Natural killer cell (primary cell): ENCODE measurements around the gene JOSD1. TPM values are rescaled to one million over a fixed set of nuclear protein-coding genes. Genes with fewer than 3 reads are reported as not detected.

Experiments used
- ATAC-seq, 3 donors: fragments of 150-1000 bp in 2 of 3; fragments of 200-7000 bp in 1 of 3; cut with Tn5 transposase; 1 replicate in 1 of 3; 2 replicates in 2 of 3; pipeline ENCODE4 v1.10.0; 2021; ENCODE audit warnings: mild to moderate bottlenecking in 2 of 3, moderate library complexity in 2 of 3
- DNase-seq, 2 donors: peaks; one replicate each; pipeline versions ENCODE4 v3.0.0 to v3.0.0-alpha.2; 2013 to 2021; ENCODE audit warnings: mixed read lengths in 1 of 2
- H3K27ac ChIP-seq: one replicate; pipeline ENCODE4 v1.5.1; 2013; ENCODE audit warnings: mild to moderate bottlenecking, low read length
- H3K27me3 ChIP-seq: one replicate; pipeline ENCODE4 v1.6.1; 2013; ENCODE audit warnings: low read length; ENCODE audit not compliant: control insufficient read depth, insufficient read depth
- H3K36me3 ChIP-seq: one replicate; pipeline ENCODE4 v1.6.1; 2013; ENCODE audit warnings: low read length; ENCODE audit not compliant: control insufficient read depth, insufficient read depth
- H3K4me1 ChIP-seq: one replicate; pipeline ENCODE4 v1.6.1; 2013; ENCODE audit warnings: low read length; ENCODE audit not compliant: control insufficient read depth, insufficient read depth
- H3K4me3 ChIP-seq: one replicate; pipeline ENCODE4 v1.5.1; 2013; ENCODE audit warnings: low read length
- H3K9me3 ChIP-seq: one replicate; pipeline ENCODE4 v1.6.1; 2013; ENCODE audit warnings: low read length; ENCODE audit not compliant: control insufficient read depth, insufficient read depth
- H3K27ac Mint-ChIP-seq, 2 donors: one replicate each; pipeline ENCODE4 v1.8.0; 2022; ENCODE audit warnings: mild to moderate bottlenecking in 2 of 2, mixed read lengths in 2 of 2, moderate library complexity in 1 of 2
- H3K27me3 Mint-ChIP-seq, 2 donors: one replicate each; pipeline ENCODE4 v1.8.0; 2022; ENCODE audit warnings: low read depth in 2 of 2, mixed read lengths in 2 of 2
- H3K36me3 Mint-ChIP-seq: one replicate; pipeline ENCODE4 v1.8.0; 2022; ENCODE audit warnings: mixed read lengths
- H3K4me1 Mint-ChIP-seq, 2 donors: one replicate each; pipeline ENCODE4 v1.8.0; 2022; ENCODE audit warnings: mixed read lengths in 2 of 2
- H3K4me3 Mint-ChIP-seq: one replicate; pipeline ENCODE4 v1.8.0; 2022; ENCODE audit warnings: mild to moderate bottlenecking, moderate library complexity, mixed read lengths
- H3K9me3 Mint-ChIP-seq, 2 donors: one replicate each; pipeline ENCODE4 v1.8.0; 2022; ENCODE audit warnings: mixed read lengths in 2 of 2
- WGBS: methylation state at CpG from one replicate; pipeline ENCODE4 v1.1.7; 2013; ENCODE audit warnings: missing lambda C conversion rate; ENCODE audit not compliant: insufficient coverage; 5-methylcytosine and 5-hydroxymethylcytosine counted together
- intact Hi-C: fragments of 100-400 bp; cut with micrococcal nuclease; formaldehyde crosslinking; loops from one replicate; pipeline ENCODE4 v1.14.2; 2022
- total RNA-seq, 4 donors: library from RNA; stranded (reverse); fragments of 120-200 nt in 1 of 4; gene quantifications; one replicate each; pipeline versions ENCODE4 v1.2.3 to v1.2.4, GENCODE V29; 2013 to 2022
- TF ChIP-seq, protein P1 (sequence below): fragments of 200-600 bp; IDR thresholded peaks from one replicate; pipeline ENCODE4 v1.8.0; 2022; ENCODE audit warnings: antibody characterized with exemption

The JOSD1 gene
- total RNA-seq, 3 donors from 2014 or later (not counting 1 experiment from before 2014, with no cell fraction given): 123 to 165 (median 128) TPM

- WGBS: 96% methylated on average over 15 of the region's 15 CpGs
- peaks cover 37% of the 10 kb centered on the region for H3K36me3 ChIP-seq
Measured at GRCh38 chr22:38715852-38716251, 15.1 kb upstream of the JOSD1 start.

GRCh38 chr22:38715176-38715764 is 14.5 kb upstream of the JOSD1 start:
- H3K27me3 Mint-ChIP-seq: no peaks in the 10 kb centered on the region
- H3K4me3 Mint-ChIP-seq: no peak overlapping the region
- 89% methylated on average over 9 of the region's 9 CpGs for WGBS
- Histone ChIP-seq H3K4me1 (peaks cover 4% of the 10 kb centered on the region), H3K27ac (no peak overlapping the region), H3K27me3 (no peaks in the 10 kb centered on the region), H3K4me3 (no peak overlapping the region), H3K36me3 (peaks cover 37% of the 10 kb centered on the region), H3K9me3 (no peaks in the 10 kb centered on the region)
- DNase-seq (no peak), ATAC-seq (no peak)
- intact Hi-C loops: no loop called here
- TF ChIP-seq, protein P1, sequence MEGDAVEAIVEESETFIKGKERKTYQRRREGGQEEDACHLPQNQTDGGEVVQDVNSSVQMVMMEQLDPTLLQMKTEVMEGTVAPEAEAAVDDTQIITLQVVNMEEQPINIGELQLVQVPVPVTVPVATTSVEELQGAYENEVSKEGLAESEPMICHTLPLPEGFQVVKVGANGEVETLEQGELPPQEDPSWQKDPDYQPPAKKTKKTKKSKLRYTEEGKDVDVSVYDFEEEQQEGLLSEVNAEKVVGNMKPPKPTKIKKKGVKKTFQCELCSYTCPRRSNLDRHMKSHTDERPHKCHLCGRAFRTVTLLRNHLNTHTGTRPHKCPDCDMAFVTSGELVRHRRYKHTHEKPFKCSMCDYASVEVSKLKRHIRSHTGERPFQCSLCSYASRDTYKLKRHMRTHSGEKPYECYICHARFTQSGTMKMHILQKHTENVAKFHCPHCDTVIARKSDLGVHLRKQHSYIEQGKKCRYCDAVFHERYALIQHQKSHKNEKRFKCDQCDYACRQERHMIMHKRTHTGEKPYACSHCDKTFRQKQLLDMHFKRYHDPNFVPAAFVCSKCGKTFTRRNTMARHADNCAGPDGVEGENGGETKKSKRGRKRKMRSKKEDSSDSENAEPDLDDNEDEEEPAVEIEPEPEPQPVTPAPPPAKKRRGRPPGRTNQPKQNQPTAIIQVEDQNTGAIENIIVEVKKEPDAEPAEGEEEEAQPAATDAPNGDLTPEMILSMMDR: no peak
- no peaks in the 10 kb centered on the region for H3K36me3 Mint-ChIP-seq
- no peaks in the 10 kb centered on the region for H3K9me3 Mint-ChIP-seq
- H3K27ac Mint-ChIP-seq: peak overlapping the region in 1 of 2 donors; percentile 10
- H3K4me1 Mint-ChIP-seq: peaks cover 58 to 60% of the 10 kb centered on the region in 2 donors

More at GRCh38 chr22:38715852-38716251, 15.1 kb upstream of the JOSD1 start:
- no peak overlapping the region for H3K4me3 ChIP-seq
- H3K27me3 ChIP-seq: no peaks in the 10 kb centered on the region
- H3K27ac Mint-ChIP-seq: no peak overlapping the region
- no peak for ATAC-seq
- intact Hi-C loops: no loop called here
- H3K9me3 ChIP-seq: no peaks in the 10 kb centered on the region
- H3K4me3 Mint-ChIP-seq: no peak overlapping the region
- H3K27ac ChIP-seq: no peak overlapping the region
- peaks cover 54 to 55% of the 10 kb centered on the region in 2 donors for H3K4me1 Mint-ChIP-seq
- H3K9me3 Mint-ChIP-seq: no peaks in the 10 kb centered on the region
- H3K27me3 Mint-ChIP-seq: no peaks in the 10 kb centered on the region
- no peak for DNase-seq
- no peaks in the 10 kb centered on the region for H3K36me3 Mint-ChIP-seq
- TF ChIP-seq, protein P1: no peak
- peaks cover 4% of the 10 kb centered on the region for H3K4me1 ChIP-seq

- Mint-ChIP-seq H3K36me3 (no peaks in the 10 kb centered on the region), H3K4me1 (peaks cover 68% of the 10 kb centered on the region in 2 donors), H3K27ac (peak overlapping the region; percentile 39 to 67), H3K4me3 (no peak overlapping the region), H3K27me3 (no peaks in the 10 kb centered on the region), H3K9me3 (no peaks in the 10 kb centered on the region)
- Histone ChIP-seq H3K27me3 (no peaks in the 10 kb centered on the region), H3K36me3 (peaks cover 43% of the 10 kb centered on the region), H3K27ac (no peak overlapping the region), H3K4me1 (peaks cover 4% of the 10 kb centered on the region), H3K9me3 (no peaks in the 10 kb centered on the region), H3K4me3 (no peak overlapping the region)
- TF ChIP-seq, protein P1: no peak
- no peak for DNase-seq
- WGBS: 95% methylated on average over 8 of the region's 8 CpGs
- intact Hi-C loops: no loop called here
- no peak for ATAC-seq
Measured at GRCh38 chr22:38713921-38714320, 13.2 kb upstream of the JOSD1 start.
